HCT116 (cell line): ENCODE results near the gene APCDD1L.

Experiments
- ATF3 ChIP-seq: IDR thresholded peaks from 2 replicates; pipeline ENCODE4 v1.6.1; 2012
- CEBPB ChIP-seq: IDR thresholded peaks from 2 replicates; pipeline ENCODE4 v1.6.1; 2012; ENCODE audit warnings: low read depth
- CTCF ChIP-seq, 3 experiments: fragments of 200-600 bp in 1 of 3; sonication (generic) in 1 of 3; IDR thresholded peaks in 2 of 3; conservative IDR thresholded peaks in 1 of 3; 2 replicates each; pipeline ENCODE4 v1.5.1; 2012 to 2017; ENCODE audit warnings: low read depth in 2 of 3, low read length in 2 of 3, antibody characterized with exemption in 1 of 3, borderline replicate concordance in 1 of 3, control low read depth in 1 of 3, mild to moderate bottlenecking in 1 of 3, mixed read lengths in 1 of 3, mixed run types in 1 of 3, moderate library complexity in 1 of 3; ENCODE audit not compliant: insufficient read depth in 1 of 3
- ELF1 ChIP-seq: IDR thresholded peaks from 2 replicates; pipeline ENCODE4 v1.6.1; 2012; ENCODE audit warnings: low read depth, borderline replicate concordance
- EZH2 ChIP-seq: fragments of 200-600 bp; sonication (generic); IDR thresholded peaks from 2 replicates; pipeline ENCODE4 v1.6.1; 2017; ENCODE audit warnings: antibody characterized with exemption, mixed run types
- FOSL1 ChIP-seq: IDR thresholded peaks from 2 replicates; pipeline ENCODE4 v1.6.1; 2012; ENCODE audit warnings: low read depth
- POLR2A ChIP-seq: IDR thresholded peaks from 2 replicates; pipeline ENCODE4 v1.7.0; 2011; ENCODE audit warnings: borderline replicate concordance; ENCODE audit not compliant: insufficient read depth, insufficient read length; ENCODE audit errors: extremely low read depth
- POLR2AphosphoS5 ChIP-seq: IDR thresholded peaks from 2 replicates; pipeline ENCODE4 v1.6.1; 2011; ENCODE audit warnings: mild to moderate bottlenecking, low read depth, low read length, moderate library complexity
- SIN3A ChIP-seq: IDR thresholded peaks from 2 replicates; pipeline ENCODE4 v1.6.1; 2012; ENCODE audit warnings: low read depth
- ZBTB33 ChIP-seq: IDR thresholded peaks from 2 replicates; pipeline ENCODE4 v1.6.1; 2011; ENCODE audit warnings: mild to moderate bottlenecking, low read length, moderate library complexity; ENCODE audit not compliant: insufficient replicate concordance; ENCODE audit errors: extremely low read depth
- ZNF274 ChIP-seq: fragments of 200-500 bp; sonication (Bioruptor generic); IDR thresholded peaks from 2 replicates; pipeline ENCODE4 v1.6.1; 2014; ENCODE audit warnings: mild to moderate bottlenecking, low read depth, low read length, inconsistent platforms

- TF ChIP-seq POLR2A (no peak), POLR2AphosphoS5 (no peak), ELF1 (no peak), CTCF (IDR thresholded peaks at IDR 0.05 in 2 of 3, conservative IDR thresholded peaks at IDR 0.05 in 1 of 3; ENCODE audit: borderline replicate concordance in 1 of 3, insufficient read depth in 1 of 3, low read depth in 2 of 3, low read length in 2 of 3) (no peak), ATF3 (no peak), CEBPB (no peak), EZH2 (no peak), FOSL1 (no peak), SIN3A (no peak), ZBTB33 (no peak), ZNF274 (no peak)
Observed at GRCh38 chr20:58483051-58483450, 32.1 kb downstream of the APCDD1L start.
